Colonic mucosa (tissue), 4 donors: ENCODE results near the gene TENT5C. TPM values are rescaled to one million over a fixed set of nuclear protein-coding genes. Genes with fewer than 3 reads are reported as not detected.

ENCODE experiments used
- DNase-seq: peaks from one replicate; pipeline ENCODE4 v3.0.0-alpha.2; 2020
- H3K27ac ChIP-seq: fragments of 200-600 bp; one replicate; pipeline ENCODE4 v1.8.0; 2021
- H3K27me3 ChIP-seq: fragments of 200-600 bp; one replicate; pipeline ENCODE4 v1.8.0; 2021
- H3K36me3 ChIP-seq: fragments of 200-600 bp; one replicate; pipeline ENCODE4 v1.8.0; 2021
- H3K4me1 ChIP-seq: fragments of 200-600 bp; one replicate; pipeline ENCODE4 v1.8.0; 2021; ENCODE audit warnings: mild to moderate bottlenecking
- H3K4me3 ChIP-seq: fragments of 200-600 bp; one replicate; pipeline ENCODE4 v1.8.0; 2021
- H3K9ac ChIP-seq, 2 donors: one replicate each; pipeline ENCODE4 v1.7.0; 2013; ENCODE audit warnings: control low read depth in 2 of 2, low read depth in 2 of 2, low read length in 2 of 2
- H3K9me3 ChIP-seq: fragments of 200-600 bp; one replicate; pipeline ENCODE4 v1.8.0; 2021
- intact Hi-C: fragments of 100-400 bp; cut with DNase I; formaldehyde crosslinking; loops from one replicate; pipeline ENCODE4 v1.14.1; 2022
- total RNA-seq, 2 donors: library from RNA; stranded (reverse); fragmentation: NEBNext Ultra II Directional in 1 of 2; extraction: Animal tissue kit (Norgen Biotek cat#: 25700) in 1 of 2; gene quantifications; one replicate each; pipeline ENCODE4 v1.2.1, GENCODE V29; 2021
- TF ChIP-seq, protein P1 (sequence below): fragments of 200-600 bp; IDR thresholded peaks from one replicate; pipeline ENCODE4 v1.8.0; 2022; ENCODE audit warnings: antibody characterized with exemption, mild to moderate bottlenecking
- donor health status: healthy.
- donor health status: DM: no; HTN: no; CAD: no.
- donor health status: DM: no; HTN: no; CAD: no.

The TENT5C gene
- total RNA-seq, 2 donors from 2014 or later: 40.7 to 58.5 TPM

DNA sequence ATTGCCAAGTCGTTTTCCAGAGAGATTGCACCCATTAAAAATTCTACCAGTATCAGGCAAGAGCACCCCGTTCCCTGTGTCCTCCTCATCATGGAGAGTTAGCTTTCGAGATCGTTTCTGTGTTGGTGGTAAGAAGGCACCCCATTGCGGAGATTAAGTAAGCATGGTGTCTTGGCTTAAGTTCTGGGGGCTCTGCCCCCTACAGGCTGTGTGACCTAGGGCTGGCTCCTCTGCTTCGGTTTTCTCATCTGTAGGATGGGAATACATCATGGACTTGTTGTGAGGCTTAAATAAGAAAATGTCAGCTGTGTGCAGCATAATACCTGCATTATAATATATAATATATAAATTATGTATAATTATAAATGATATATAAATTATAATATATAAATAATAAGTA, 36.8 kb upstream of the TENT5C start:
- TF ChIP-seq, protein P1, sequence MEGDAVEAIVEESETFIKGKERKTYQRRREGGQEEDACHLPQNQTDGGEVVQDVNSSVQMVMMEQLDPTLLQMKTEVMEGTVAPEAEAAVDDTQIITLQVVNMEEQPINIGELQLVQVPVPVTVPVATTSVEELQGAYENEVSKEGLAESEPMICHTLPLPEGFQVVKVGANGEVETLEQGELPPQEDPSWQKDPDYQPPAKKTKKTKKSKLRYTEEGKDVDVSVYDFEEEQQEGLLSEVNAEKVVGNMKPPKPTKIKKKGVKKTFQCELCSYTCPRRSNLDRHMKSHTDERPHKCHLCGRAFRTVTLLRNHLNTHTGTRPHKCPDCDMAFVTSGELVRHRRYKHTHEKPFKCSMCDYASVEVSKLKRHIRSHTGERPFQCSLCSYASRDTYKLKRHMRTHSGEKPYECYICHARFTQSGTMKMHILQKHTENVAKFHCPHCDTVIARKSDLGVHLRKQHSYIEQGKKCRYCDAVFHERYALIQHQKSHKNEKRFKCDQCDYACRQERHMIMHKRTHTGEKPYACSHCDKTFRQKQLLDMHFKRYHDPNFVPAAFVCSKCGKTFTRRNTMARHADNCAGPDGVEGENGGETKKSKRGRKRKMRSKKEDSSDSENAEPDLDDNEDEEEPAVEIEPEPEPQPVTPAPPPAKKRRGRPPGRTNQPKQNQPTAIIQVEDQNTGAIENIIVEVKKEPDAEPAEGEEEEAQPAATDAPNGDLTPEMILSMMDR: no peak
- no peaks in the 10 kb centered on the region for H3K9me3 ChIP-seq
- H3K9ac ChIP-seq: no peak overlapping the region
- peaks cover 17% of the 10 kb centered on the region for H3K4me1 ChIP-seq
- intact Hi-C loops: no loop called here
- DNase-seq: peak; percentile 15
- no peaks in the 10 kb centered on the region for H3K36me3 ChIP-seq
- H3K4me3 ChIP-seq: no peak overlapping the region
- no peak overlapping the region for H3K27ac ChIP-seq
- H3K27me3 ChIP-seq: no peaks in the 10 kb centered on the region

DNA sequence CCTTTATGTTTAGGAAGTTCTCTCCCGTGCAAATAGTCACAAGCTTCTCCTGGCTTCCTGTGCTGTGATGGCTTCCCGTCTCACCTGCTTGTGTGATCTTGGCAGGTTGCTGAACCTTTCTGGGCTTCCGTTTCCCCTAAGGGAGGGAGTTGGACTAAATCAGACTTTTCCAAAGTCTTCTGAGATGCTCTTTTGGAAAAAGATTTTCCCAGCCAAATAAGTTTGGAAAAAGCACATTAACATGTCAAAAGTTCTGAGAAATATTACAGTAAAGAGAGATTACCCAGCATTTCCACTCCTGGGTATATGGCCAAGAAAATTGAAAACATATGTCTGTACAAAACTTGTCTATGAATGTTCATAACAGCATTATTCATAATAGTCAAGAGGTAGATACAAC, 36.0 kb upstream of the TENT5C start:
- Histone ChIP-seq H3K36me3 (no peaks in the 10 kb centered on the region), H3K9ac (no peak overlapping the region), H3K27ac (no peak overlapping the region), H3K27me3 (no peaks in the 10 kb centered on the region), H3K4me3 (no peak overlapping the region), H3K9me3 (no peaks in the 10 kb centered on the region), H3K4me1 (peaks cover 17% of the 10 kb centered on the region)
- DNase-seq: peak; percentile 18
- TF ChIP-seq, protein P1: no peak
- intact Hi-C loops: no loop called here

DNA sequence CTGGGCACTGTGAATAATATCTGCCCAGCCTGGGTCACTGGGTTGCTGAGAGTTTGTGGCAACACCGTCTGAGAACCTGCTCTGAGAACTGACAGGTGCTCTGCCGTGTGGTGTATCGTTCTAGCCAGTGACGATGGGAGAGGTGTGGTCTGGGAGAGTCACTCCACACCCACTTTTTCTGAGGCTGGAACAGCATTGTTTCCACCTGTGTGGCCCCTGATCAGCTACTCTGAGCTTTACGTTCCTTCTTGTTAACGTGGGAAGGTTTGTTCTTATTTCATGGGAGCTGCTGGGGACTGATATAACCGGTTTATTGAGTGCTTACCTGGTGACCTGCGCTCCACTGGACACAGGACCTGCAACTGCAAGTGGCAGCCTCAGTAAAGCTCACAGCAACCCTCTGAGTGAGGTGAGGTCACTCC, 34.8 kb upstream of the TENT5C start:
- TF ChIP-seq, protein P1: no peak
- H3K36me3 ChIP-seq: no peaks in the 10 kb centered on the region
- H3K4me1 ChIP-seq: peaks cover 17% of the 10 kb centered on the region
- no peak overlapping the region for H3K4me3 ChIP-seq
- H3K27me3 ChIP-seq: no peaks in the 10 kb centered on the region
- peak overlapping the region in 1 of 2 donors; percentile 64 for H3K9ac ChIP-seq
- DNase-seq: peak; percentile 85
- intact Hi-C loops: no loop called here
- no peaks in the 10 kb centered on the region for H3K9me3 ChIP-seq
- peak overlapping the region; percentile 83 for H3K27ac ChIP-seq

DNA sequence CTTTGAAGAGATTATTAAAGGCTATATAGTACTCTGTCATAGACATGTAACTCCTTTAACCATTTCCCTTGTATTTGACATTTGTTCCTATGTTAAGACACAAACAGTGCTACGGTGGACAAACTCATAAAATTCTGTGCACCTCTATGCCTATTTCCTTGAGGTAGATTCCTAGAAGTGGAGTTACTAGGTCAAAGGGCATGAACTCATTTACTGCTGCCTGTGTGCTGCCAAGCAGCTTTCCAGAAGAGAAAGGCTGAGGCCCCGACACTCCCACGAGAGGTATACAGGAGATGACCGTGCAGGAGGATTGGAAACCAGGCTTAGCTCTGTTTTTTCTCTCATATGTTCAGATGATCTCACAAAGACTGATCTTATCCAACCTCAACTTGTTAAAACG, 34.4 kb upstream of the TENT5C start:
- Histone ChIP-seq H3K4me1 (peaks cover 17% of the 10 kb centered on the region), H3K36me3 (no peaks in the 10 kb centered on the region), H3K4me3 (no peak overlapping the region), H3K9me3 (no peaks in the 10 kb centered on the region), H3K27ac (peak overlapping the region; percentile 83), H3K27me3 (no peaks in the 10 kb centered on the region), H3K9ac (peak overlapping the region in 1 of 2 donors; percentile 64)
- intact Hi-C loops: no loop called here
- peak; percentile 56 for DNase-seq
- TF ChIP-seq, protein P1: no peak

DNA sequence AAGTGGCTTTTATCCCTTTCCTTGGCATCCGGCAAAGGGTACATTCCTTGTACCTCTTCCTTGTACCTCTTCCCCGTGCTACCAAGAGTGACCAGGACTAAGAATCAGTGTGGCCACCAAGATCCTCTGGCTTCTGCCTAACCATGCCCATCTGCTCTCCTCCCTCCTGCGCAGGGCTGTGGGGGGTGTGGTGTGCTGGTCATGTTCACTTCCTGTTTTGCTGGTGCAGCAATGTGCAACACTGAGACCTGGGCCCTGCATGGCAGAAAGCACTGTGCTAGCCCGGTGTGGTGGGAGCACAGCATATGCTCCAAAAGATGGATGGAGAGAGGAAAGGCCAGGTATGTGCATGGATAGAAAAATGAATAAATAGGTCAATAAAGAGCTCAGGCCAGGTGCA, 33.3 kb upstream of the TENT5C start:
- Histone ChIP-seq H3K36me3 (no peaks in the 10 kb centered on the region), H3K27me3 (no peaks in the 10 kb centered on the region), H3K27ac (peak overlapping the region; percentile 83), H3K4me1 (peaks cover 17% of the 10 kb centered on the region), H3K9me3 (no peaks in the 10 kb centered on the region), H3K4me3 (no peak overlapping the region), H3K9ac (peak overlapping the region in 1 of 2 donors; percentile 21)
- TF ChIP-seq, protein P1: no peak
- DNase-seq: peak; percentile 60
- intact Hi-C loops: no loop called here
